Pancreas (tissue), 10 donors: ENCODE results near the gene ZNF518A. TPM values are rescaled to one million over a fixed set of nuclear protein-coding genes. Genes with fewer than 3 reads are reported as not detected.

Experiments used
- ATAC-seq, 4 donors: fragments of 200-7000 bp; cut with Tn5 transposase; one replicate each; pipeline versions ENCODE4 v1.8.0 to v1.9.1; 2020; ENCODE audit warnings: mild to moderate bottlenecking in 4 of 4, moderate library complexity in 4 of 4
- DNase-seq, 6 donors: peaks; one replicate each; pipeline ENCODE4 v3.0.0-alpha.2; 2020
- FAIRE-seq: peaks from 2 replicates; lab custom pipeline; 2012; peaks lifted over from hg19 to GRCh38; lab: Jason Lieb, UNC
- H3K27ac ChIP-seq, 4 donors: fragments of 200-600 bp; sonication (generic); 1 replicate in 3 of 4; 2 replicates in 1 of 4; pipeline versions ENCODE4 v1.5.0 to v1.8.0; 2020
- H3K27me3 ChIP-seq, 4 donors: fragments of 200-600 bp; one replicate each; pipeline ENCODE4 v1.8.0; 2021
- H3K36me3 ChIP-seq, 3 donors: fragments of 200-600 bp; sonication (generic) in 1 of 3; one replicate each; pipeline versions ENCODE4 v1.5.0 to v1.8.0; 2020 to 2021
- H3K4me1 ChIP-seq, 3 donors: fragments of 200-600 bp; one replicate each; pipeline ENCODE4 v1.8.0; 2021
- H3K4me3 ChIP-seq, 4 donors: fragments of 200-600 bp; sonication (generic) in 2 of 4; one replicate each; pipeline versions ENCODE4 v1.5.0 to v1.8.0; 2020 to 2021
- H3K9me3 ChIP-seq, 4 donors: fragments of 200-600 bp; one replicate each; pipeline ENCODE4 v1.8.0; 2021
- CTCF ChIP-seq, 4 donors: fragments of 200-600 bp; sonication (generic) in 3 of 4; IDR thresholded peaks; one replicate each; pipeline versions ENCODE4 v1.5.0 to v1.8.0; 2021; ENCODE audit warnings: antibody characterized with exemption in 4 of 4
- WGBS, 2 donors: extraction: QIAGEN DNeasy Blood & Tissue Kit; methylation state at CpG; one replicate each; pipeline ENCODE4 v1.1.7; 2013; 5-methylcytosine and 5-hydroxymethylcytosine counted together
- intact Hi-C, 3 donors: fragments of 100-400 bp; cut with DNase I; formaldehyde crosslinking; loops; one replicate each; pipeline versions ENCODE4 v1.11.1 to v1.14.2; 2022
- polyA plus RNA-seq, 2 donors: library from polyadenylated mRNA; stranded (reverse); fragments of 200-250 nt; gene quantifications; one replicate each; pipeline ENCODE4 v1.2.3, GENCODE V29; 2013
- total RNA-seq, 6 donors: library from RNA; stranded (reverse); fragmentation: NEBNext Ultra II Directional in 4 of 6; extraction: Animal tissue kit (Norgen Biotek cat#: 25700) in 4 of 6; gene quantifications; one replicate each; pipeline versions ENCODE4 v1.2.1 to v1.2.4, GENCODE V29; 2021 to 2023
- donor health status: healthy with polysubstance abuse.
- donor health status: DM: no; HTN: no; CAD: no; lungs with moderate emphysema.
- donor health status: DM: no; HTN: no; CAD: no.
- donor health status: control.
- donor health status: control.
- donor health status: Bipolar disorder and iron deficiency.
- donor health status: DM: yes; HTN: yes; CAD: no.
- donor health status: DM: no; HTN: no; CAD: no.
- donor health status: DM: no; HTN: no; CAD: no.
- donor health status: DM: yes; HTN: yes; CAD: no.

Gene ZNF518A
- total and polyA plus RNA-seq, 8 donors = 4.9 to 18.2 (median 10.5) TPM

- no peak for TF ChIP-seq CTCF (IDR thresholded peaks at IDR 0.05)
- Histone ChIP-seq H3K27ac (peak overlapping the region; percentile 92 to 97 (median 96)), H3K4me3 (peak overlapping the region; percentile 51 to 78 (median 59)), H3K4me1 (peaks cover 0 to 8% (median 0%) of the 10 kb centered on the region in 3 donors), H3K9me3 (no peaks in the 10 kb centered on the region), H3K36me3 (no peaks in the 10 kb centered on the region), H3K27me3 (peaks cover 0 to 12% (median 5%) of the 10 kb centered on the region in 4 donors)
- intact Hi-C loops = no loop called here
- DNase-seq (peak; percentile 89 to 97 (median 94)), FAIRE-seq (no peak), ATAC-seq (peak; percentile 95 to 98 (median 98))
- WGBS, 2 donors = 1% methylated on average over 47 of the region's 47 CpGs
These were observed 40.2 kb upstream of the ZNF518A start for GRCh38 chr10:96089670-96090462.

- H3K4me1 ChIP-seq = peaks cover 0 to 8% (median 0%) of the 10 kb centered on the region in 3 donors
- peak overlapping the region; percentile 51 to 78 (median 59) for H3K4me3 ChIP-seq
- peak in 4 of 6 donors; percentile 3 to 28 (median 16) for DNase-seq
- FAIRE-seq = no peak
- peaks cover 0 to 13% (median 5%) of the 10 kb centered on the region in 4 donors for H3K27me3 ChIP-seq
- intact Hi-C loops = no loop called here
- TF ChIP-seq CTCF (IDR thresholded peaks at IDR 0.05) = no peak
- ATAC-seq = no peak
- 70 to 71% methylated on average over 9 of the region's 9 CpGs for WGBS, 2 donors
- no peaks in the 10 kb centered on the region for H3K36me3 ChIP-seq
- peak overlapping the region; percentile 92 to 97 (median 96) for H3K27ac ChIP-seq
- H3K9me3 ChIP-seq = no peaks in the 10 kb centered on the region
These were observed 39.7 kb upstream of the ZNF518A start for GRCh38 chr10:96090463-96090800.

GRCh38 chr10:96092999-96093767 lies 36.9 kb upstream of the ZNF518A start:
- intact Hi-C loops = no loop called here
- Histone ChIP-seq H3K9me3 (no peaks in the 10 kb centered on the region), H3K27me3 (peaks cover 0 to 27% (median 5%) of the 10 kb centered on the region in 4 donors), H3K27ac (no peak overlapping the region), H3K4me1 (peaks cover 0 to 8% (median 0%) of the 10 kb centered on the region in 3 donors), H3K36me3 (no peaks in the 10 kb centered on the region), H3K4me3 (no peak overlapping the region)
- ATAC-seq (no peak), DNase-seq (no peak), FAIRE-seq (no peak)
- TF ChIP-seq CTCF (IDR thresholded peaks at IDR 0.05) = no peak
- 57 to 60% methylated on average over 8 of the region's 8 CpGs for WGBS, 2 donors

GRCh38 chr10:96093948-96094347 lies 36.1 kb upstream of the ZNF518A start:
- no peaks in the 10 kb centered on the region for H3K36me3 ChIP-seq
- peaks cover 0 to 3% (median 0%) of the 10 kb centered on the region in 3 donors for H3K4me1 ChIP-seq
- FAIRE-seq (no peak), DNase-seq (no peak), ATAC-seq (no peak)
- H3K27ac ChIP-seq = no peak overlapping the region
- no peaks in the 10 kb centered on the region for H3K9me3 ChIP-seq
- H3K27me3 ChIP-seq = peaks cover 0 to 31% (median 5%) of the 10 kb centered on the region in 4 donors
- H3K4me3 ChIP-seq = no peak overlapping the region
- intact Hi-C loops = no loop called here
- WGBS, 2 donors = 29 to 31% methylated on average over 2 of the region's 2 CpGs
- no peak for TF ChIP-seq CTCF (IDR thresholded peaks at IDR 0.05)
